HG03520 (cell line): Measurements from ENCODE around the gene TSSK3.

Experiments
- ATAC-seq: cut with Tn5 transposase; IDR thresholded peaks from one replicate; pipeline ENCODE4 v1.9.1; 2021; ENCODE audit warnings: mild to moderate bottlenecking, moderate library complexity; ENCODE audit not compliant: unreplicated experiment

Gene TSSK3

DNA sequence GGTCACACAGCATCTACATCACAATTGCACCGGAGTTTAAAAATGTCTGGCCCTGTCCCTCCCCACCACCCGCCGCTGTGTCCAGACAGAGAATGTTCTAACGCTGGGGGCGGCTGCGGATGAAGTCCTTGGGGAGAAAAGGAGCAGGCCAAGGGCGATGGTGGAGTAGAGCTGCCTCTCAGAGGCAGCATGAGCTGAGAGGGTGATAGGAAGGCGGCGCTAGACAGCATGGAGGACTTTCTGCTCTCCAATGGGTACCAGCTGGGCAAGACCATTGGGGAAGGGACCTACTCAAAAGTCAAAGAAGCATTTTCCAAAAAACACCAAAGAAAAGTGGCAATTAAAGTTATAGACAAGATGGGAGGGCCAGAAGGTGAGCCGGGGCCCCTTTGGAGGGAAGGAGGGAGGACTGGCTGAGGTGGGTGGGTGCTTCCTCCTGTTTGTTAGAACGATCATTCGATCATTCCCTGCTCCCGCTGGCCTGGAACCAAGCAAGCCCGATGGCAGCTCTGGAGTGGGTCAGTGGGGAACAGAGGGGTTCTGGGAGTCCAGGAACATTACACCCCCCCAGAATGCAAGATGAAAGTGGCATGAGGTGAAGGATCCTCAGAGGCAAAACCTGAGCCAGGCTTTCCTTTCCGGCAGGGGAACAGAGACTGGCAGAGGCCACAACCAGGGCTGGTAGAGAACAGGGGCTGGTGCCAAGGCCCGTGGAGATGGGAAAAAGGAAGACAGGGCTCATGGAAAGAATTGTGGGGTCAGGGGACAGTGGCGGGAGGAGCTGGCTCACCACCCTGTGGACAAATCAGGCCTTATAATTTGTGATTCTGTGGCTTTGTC is at the start of gene TSSK3, which contains the start of gene FAM229A:
Gene TSSK3 (plus strand): TSS at position 66 of the 840 bp plus-strand sequence. CDS start 163 bp downstream, at position 229.
Gene FAM229A (minus strand): TSS at position 12 of the 840 bp plus-strand sequence. CDS start 394 bp downstream, outside the sequence.
- no peak for ATAC-seq

GRCh38 chr1:32316903-32317277 is 45.4 kb upstream of the TSSK3 start:
- no peak for ATAC-seq

DNA sequence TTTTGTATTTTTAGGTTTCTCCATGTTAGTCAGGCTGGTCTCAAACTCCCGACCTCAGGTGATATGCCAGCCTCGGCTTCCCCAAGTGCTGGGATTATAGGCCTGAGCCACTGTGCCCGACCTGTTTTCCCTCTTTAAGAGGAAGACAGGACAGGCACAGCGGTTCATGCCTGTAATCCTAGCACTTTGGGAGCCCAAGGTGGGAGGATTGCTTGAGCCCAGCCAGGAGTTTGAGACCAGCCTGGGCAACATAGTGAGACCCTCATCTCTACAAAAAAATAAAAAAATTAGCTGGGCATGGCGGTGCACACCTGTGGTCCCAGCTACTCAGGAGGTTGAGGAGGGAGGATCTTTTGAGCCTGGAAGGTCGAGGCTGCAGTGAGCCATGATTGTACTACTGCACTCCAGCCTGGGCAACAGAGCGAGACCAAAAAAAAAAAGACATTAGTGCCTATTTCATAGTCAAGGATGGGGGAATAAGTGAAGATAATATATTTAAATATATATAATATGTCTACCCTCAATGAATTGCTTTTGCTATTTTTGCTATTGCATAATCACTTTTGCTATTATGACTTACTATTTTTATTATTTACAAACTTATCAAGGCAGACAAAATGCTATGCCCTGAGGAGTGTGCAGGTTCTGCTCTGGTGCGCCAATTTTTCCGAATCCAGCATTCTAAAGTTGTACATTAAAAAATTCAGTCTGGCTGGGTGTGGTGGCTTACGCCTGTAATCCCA is 44.0 kb upstream of the TSSK3 start:
- ATAC-seq, result no peak

DNA sequence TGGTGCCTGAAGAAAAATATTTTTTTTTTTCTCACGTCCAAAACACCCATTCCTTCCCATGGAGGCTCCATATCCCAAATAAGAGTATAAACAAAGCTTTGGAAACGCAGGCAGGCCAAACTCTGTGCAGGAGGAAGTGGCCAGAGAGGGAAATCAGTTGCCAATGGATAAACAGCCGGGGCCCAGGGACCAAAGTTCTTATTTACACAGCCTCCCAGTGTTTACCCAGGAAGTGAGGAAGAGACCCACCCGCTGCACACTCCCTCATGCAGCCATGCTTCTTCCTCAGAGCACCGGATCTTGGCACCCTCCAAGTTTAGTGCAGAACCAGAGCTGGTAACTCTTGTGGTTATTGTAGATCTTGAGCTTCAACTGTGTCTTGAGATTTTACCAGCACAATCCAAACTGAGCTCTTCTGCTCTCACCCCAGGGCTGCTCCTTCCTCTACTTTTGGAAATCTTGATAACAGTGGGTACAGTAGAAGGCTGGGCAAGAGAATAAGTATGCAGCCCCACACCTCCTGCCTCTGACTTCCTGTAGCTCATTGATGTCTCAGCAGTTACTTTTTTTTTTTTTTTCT is 40.5 kb upstream of the TSSK3 start:
- no peak for ATAC-seq

GRCh38 chr1:32327204-32327603 is 35.1 kb upstream of the TSSK3 start:
- no peak for ATAC-seq

DNA sequence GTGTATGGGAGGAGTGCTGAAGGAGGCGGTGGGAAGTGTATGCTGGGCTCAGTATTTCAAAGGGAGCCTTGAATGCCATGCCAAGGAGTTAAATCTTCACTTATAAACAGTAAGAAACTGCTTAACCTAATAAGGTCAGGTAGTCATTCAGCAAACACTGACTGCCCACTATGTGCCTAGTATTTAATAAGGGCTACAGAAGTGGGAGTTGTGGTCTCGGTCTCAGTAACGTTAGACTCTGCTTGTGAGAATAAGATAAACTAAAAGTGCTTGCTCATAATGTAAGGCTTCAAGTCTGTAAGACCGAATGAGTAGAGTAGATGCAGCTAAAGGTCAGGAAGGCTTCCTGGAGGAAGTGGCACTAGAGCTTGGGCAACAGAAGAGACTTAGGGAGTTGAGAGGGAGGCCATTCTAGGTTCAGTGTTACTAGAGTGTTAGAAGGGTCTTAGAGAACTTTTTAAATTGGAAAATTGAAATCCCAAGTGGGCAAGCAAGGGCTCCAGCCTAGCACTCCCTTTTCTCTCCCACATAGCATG is 32.3 kb upstream of the TSSK3 start:
- ATAC-seq, result no peak

- ATAC-seq, result no peak
These were observed 31.7 kb upstream of the TSSK3 start for GRCh38 chr1:32330558-32331151.

- no peak for ATAC-seq
These were observed 30.8 kb upstream of the TSSK3 start for GRCh38 chr1:32331549-32331948.

GRCh38 chr1:32332290-32333079 is 29.9 kb upstream of the TSSK3 start:
- ATAC-seq, result no peak

- ATAC-seq, result no peak
These were observed 28.9 kb upstream of the TSSK3 start for GRCh38 chr1:32333251-32333963.

- ATAC-seq, result no peak
These were observed 28.0 kb upstream of the TSSK3 start for GRCh38 chr1:32334274-32334861.

- ATAC-seq, result peak; percentile 28
These were observed 27.3 kb upstream of the TSSK3 start for GRCh38 chr1:32334864-32335534.

DNA sequence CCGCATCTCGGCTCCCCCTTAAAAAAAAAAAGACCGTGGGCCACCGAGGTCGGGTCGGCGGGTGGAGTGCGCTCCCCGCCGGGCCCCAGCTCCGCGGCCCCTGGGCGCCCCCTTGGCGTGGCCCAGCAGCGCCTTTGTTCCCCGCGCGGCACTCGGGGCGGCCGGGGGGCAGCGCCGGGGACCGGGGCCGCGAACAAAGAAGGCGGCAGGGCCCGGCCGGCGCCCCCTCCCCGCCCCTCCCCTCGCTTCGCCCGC is 26.9 kb upstream of the TSSK3 start:
- ATAC-seq, result no peak

- ATAC-seq, result peak; percentile 39
These were observed 26.3 kb upstream of the TSSK3 start, which contains the start of gene MARCKSL1 for GRCh38 chr1:32335790-32336590. Gene MARCKSL1 (minus strand): TSS chr1:32336233. CDS start chr1:32336033, 200 bp downstream.

DNA sequence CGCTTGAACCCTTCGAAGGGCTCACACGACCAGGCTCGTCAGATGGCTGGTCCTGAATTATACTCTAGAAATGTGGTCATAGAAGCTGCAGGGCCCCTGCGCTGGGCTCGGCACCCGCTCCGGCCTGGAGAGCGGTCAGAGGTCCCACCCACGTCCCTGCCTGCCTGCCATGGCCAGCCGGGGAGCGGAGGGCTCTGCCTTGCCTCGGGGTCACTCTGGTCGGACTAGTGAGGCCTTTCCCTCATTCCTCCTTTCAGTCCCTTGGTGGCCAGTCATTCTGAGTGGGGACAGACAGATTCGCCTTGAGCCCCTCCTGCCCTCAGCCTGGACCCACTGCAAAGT is 25.8 kb upstream of the TSSK3 start:
- no peak for ATAC-seq

- no peak for ATAC-seq
These were observed 25.2 kb upstream of the TSSK3 start for GRCh38 chr1:32336963-32337675.

- no peak for ATAC-seq
These were observed 24.3 kb upstream of the TSSK3 start for GRCh38 chr1:32337855-32338636.
